ENCODE measurements around the gene FAM174B.

Gene FAM174B

DNA sequence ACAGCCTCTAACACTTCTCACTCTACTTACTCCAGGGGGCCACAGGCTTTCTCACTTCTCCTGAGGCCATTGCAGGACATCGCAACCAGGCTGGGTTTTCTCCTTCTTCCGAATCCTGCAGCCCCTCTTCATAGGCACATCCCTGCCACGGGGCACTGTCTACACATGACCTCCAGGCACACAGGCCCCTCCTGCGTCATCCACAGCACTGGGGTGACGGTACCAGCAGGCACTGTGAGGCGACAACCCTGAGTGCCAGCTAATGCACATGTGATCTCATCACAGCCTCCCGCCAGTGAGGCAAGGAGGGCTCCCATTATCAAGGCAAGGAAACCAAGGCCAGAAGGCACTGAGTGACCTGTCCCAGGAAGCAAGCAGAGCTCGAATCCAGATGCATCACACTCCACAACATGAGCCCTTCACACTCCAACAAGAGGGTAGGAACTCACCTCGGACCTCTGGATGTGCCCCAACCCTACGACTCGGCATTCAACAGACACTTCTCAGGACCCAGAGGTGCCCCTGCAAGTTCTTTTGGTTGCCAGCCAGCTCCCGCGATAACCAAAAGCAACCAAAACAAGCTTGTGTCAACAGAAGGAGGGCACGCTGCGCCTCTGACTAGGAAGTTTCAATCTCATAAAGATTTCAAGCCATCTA, 16.7 kb downstream of the FAM174B start:
- DNase-seq = no peak

DNA sequence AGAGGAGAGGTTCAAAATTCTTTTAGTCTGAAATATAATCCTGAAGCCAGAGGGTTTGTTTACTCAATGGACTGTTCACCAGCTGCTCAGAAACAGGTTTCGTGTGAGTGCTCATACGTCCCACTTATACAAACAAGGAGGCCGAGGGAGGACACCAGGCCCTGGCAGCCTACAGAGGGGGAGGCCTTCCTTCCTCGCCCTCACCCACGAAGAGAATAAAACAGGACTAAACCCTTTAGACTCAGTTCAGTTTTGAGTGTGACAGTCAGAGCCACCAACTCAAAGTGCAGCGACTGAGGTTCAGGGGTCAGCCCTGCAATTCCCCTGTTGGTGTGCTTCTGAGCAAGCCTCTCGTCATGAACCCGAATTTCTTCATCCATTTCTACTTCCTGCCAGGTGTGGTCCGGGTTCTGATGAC, 17.3 kb downstream of the FAM174B start:
- no peak for DNase-seq

DNA sequence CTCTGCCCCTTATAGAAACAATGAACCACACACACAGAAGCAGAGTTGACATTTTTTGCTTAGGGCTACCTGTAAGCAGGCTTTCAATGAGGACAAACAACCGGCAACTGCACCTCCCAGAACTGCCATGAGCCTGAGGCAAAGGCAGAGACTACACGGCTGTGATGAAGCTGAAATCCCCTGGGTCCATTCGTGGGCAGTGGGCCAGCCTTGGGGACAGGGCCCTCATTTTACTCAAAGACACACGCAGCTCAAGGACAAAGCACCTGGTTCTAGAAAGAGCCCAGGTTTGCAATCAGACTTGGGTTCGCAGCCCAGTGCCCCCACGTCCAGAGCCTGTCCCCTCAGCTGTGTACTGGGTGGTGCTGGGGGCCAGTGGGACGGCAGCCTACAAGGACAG, 17.9 kb downstream of the FAM174B start:
- DNase-seq = no peak

DNA sequence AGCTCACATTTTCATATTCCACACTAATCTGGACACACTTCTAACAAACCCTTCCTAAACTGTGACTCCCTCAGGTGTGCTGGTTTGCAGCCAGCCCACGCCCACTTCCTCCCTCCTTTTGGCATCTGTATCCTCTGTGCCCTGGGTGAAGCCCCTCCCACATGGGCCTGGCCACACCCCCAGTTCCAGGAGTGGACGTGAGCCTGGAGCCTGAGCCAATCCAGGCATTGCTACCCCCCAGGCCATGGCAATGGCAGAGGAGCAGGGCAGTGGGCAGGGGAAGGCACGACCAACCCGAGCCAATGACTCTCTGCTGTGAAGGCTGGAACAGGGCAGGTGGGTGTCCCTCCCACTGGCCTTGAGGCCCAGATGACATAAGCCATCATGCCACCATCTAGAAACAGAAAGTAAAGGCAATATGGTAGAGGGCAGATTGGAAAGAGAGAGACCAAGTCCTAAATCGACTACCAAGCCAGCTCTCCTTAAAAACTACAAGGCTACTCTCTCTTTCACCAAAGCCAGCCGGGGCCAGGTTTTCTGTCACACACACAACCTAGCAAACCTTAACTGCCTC, 18.6 kb downstream of the FAM174B start:
- DNase-seq = no peak

DNA sequence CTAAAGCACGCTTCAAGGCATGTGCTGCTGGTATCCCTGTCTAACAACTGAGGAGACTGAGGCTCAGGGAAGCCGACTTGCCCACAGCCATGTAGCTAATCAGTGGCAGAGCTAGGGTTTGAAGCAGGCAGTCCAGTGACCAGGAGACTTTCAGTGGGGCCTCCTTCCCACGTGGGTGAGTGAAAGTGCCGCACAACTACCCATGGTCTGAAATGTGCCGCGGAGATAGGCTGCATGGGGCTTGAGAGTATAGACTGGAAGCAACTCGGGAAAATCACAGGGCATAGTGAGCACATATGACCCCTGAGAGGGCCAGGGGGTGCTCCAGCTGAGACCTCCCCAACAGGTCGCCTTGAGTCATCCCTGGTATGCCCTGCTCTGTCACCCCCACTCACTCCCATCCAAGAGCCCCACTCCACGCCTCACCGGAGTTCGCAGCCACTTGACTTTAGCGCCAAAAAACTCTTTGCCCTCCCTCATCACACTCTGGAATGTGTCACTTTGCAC, 19.1 kb downstream of the FAM174B start:
- DNase-seq = no peak

DNA sequence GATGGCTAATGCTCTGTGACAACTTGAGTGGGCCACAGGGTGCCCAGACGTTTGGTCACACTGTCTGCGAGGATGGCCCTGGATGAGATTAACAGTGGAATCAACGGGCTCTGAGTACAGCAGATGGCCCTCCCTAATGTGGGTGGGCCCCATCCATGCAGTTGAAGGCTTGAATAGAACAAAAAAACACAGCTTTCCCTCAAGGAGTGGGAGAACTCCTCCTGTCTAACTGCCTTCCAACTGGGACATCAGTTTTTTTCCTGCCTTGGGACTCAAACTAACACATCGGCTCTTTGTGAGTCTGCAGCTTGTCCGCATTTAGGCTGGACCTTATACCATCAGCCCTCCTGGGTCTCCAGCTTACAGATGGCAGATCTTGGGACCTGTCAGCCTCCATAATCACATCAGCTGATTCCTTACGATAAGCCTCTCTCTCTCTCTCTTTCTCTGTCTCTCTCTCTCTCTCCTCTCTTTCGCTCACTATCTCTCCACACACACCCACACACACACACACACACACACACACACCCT, 20.8 kb downstream of the FAM174B start:
- DNase-seq = no peak

DNA sequence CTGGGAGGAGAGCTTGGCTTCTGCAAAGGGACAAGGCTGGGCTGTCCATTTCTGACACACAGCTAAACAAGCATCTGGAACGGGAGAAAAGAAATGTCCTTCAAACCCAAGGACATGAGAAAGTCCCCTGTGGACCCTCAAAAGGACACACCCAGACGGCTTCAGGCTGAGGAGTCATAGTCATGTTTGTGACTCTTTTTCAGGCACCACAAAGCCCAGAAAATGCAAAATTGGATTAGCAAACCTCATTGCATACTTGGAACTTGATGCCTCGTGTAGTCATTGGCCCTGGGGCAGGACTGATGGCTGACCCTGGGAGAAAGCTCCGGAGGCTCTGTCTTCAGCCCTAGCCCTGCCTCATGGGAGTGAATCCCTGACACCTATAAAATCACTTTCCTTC, 21.5 kb downstream of the FAM174B start:
- no peak for DNase-seq

DNA sequence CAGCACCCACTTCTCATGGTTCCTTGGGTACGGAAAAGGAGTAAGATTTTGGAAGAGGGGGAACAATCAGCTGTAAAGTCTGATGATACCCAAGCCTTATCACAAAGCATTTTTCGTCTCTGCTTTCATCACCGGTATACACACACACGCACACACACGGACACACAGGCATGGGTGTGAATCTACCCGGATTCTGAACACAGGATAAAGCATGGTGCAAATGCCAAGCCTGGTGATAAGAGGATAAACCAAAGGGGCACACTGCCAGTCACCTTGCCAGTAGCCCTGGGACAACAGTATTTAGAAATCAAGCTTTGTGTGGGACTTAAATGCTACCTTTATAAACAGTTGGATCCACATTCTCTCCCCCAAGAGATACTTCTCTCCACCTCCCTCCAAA, 22.2 kb downstream of the FAM174B start:
- no peak for DNase-seq

DNA sequence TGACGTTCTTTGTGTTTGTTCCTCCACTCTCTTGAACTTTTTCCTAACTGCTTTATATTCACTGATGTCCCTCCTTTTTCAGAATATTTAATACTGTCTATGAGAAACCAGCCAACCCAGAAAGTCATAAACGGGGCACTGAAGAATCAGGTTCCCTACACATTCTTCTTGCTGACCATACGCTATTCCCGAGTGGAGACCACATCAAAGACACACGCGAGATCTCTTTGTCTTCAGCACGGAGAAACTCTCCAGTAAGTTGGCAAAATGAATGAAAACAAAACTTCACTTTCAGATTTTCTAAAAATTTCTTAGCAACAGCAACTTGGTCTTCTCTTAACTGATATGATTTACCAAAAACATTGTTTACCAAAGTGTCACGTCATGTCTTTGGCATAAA, 22.6 kb downstream of the FAM174B start:
- DNase-seq = no peak

DNA sequence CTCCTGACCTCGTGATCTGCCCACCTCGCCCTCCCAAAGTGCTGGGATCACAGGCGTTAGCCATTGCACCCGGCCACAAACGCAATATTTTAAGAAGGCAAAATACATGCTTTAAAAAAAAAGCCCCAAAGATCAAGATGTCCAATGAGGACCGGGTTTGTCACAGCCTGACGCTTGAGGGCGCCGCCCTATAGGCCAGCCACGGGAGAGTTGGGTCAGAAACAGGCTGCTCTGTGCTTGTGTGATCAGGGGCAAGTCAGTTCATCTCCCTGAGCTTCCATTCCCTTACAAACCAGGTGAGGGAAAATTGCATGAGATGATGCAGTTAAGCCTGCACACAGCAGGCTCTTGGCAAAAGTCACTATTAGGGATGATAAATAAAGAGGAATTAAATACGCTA, 23.9 kb downstream of the FAM174B start:
- no peak for DNase-seq

DNA sequence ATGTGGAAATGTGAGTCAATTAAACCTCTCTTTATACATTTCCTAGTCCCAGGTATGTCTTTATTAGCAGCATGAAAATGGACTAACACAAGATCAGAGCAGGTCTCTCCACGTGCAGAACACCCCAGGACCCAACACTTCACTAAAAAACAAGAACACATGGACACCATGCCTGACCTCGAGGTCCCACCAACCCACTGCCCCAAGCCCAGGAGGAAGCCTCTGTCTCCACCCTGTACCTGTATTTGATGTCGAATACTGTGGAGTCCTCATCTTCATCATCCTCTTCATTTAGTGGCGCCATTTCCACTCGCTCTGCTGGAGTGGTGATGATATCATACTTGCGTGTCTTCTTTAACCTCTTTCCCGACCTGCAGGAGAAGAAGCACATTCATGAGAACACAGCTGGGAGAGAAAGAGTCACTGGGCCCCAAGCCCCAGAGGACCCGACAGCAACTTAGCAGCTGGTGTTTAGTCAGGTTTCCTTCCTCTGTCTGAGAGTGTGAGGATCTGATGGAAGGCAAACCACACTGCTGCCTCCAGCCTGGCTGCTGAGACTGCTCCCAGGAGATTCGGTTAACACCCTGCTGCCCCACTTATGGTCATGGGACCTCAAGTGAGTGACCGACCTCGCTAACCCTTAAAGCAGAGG, 25.5 kb downstream of the FAM174B start:
- DNase-seq = no peak

DNA sequence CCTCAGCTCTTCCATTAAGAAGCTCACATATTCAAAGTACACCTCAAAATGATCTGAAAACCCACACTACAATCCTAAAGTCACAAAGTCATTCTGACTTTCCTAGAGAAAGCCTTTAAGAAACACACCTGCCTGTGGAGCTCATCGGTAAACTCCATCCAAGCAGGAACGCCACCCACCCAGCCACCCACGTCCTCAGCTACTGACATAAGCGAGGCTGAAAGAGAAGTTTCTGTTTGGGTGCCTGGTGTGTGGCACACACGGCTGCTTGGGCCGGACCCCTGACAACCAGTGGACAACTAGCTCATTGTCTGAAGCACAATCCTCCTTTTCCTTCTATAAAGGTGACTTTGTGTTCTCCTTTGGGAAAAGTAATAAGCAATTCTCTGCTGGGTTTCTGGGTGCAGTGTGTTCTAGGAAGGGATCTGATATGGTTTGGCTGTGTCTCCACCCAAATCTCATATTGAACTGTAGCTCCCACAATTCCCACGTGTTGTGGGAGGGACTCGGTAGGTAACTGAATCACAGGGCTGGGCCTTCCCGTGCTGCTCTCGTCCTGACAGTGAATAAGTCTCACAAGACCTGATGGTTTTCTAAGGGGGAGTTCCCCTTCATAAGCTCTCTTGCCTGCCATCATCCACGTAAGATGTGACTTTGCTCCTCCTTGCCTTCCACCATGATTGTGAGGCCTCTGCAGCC, 26.1 kb downstream of the FAM174B start:
- DNase-seq = no peak

DNA sequence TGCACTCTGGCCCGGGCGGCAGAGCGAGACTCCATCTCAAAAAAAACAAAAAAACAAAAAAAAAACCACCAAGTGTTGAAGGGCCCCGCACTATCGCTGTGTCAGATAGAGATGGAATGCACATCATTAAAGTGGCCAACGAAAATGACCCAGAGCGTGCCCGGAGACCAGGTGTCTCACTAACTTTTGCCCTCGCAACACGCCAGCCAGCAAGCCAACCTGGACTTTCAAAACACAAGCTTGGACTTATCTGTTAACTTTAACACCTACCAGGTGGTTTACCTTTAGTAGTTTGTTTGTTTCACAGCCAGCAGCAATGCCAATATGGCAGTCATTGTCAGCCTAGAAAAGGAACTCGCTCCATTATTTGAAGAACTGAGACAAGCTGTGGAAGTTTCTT, 28.6 kb downstream of the FAM174B start:
- no peak for DNase-seq

DNA sequence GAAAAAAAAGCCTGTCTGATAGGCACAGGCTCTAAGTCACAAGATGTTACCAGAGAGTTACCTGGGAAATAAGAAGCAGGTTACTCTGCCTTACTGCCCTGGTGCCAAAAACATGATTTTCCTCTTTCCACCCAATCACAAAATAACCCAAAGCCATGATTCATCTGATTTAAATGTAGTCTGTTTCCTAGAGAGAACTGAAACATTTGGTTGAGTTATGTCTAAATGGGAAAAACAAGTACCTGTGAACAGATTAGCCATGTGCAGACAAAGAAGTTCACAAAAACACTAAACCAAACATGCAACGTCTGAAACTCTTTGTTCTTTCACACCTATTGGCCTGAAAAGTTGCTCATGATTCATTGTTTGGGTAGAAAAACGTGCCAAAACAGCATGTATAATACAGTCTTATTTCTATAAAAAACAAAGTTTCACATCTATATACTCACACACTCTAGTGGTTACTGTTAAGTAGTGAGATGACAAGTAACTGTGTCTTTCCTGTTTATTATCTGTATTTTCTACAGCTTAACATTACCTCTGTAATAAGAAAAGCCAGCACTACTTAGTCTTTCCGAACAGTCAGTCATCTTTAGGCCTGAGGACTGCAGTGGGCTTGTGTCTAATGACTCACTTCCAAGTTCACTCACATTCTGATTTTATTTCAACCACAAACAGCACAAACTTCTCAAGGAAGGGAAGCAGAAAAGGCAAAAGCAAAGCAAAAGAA, 30.2 kb downstream of the FAM174B start:
- DNase-seq = no peak

DNA sequence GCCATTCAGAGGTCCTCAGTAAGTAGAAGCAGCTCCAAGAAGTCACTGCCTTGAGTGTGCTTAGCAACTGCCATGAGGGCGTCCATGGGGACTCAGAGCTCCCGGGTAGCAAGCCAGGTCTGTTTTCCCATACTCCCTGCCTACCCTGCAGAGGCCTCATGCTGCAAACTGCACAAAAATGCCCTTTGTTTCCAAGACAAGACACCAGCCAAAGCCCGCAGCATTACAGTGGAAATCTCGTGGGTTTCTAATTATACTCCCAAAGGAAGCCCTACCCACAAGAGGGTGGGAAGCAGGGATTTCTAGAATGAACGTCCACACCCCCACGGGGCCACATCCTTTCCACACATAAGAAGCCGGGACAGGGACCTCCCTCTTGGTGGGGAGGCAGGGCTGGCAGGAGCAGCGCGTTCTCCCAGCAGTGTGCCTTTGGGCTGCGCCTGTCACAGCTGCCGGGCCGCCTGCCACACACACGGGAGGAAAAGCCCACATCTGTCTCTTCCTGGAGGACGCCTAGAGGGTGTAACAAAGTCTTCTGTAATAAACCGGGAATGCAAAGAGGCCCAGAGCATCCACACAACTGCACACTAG, 31.1 kb downstream of the FAM174B start:
- DNase-seq = no peak

DNA sequence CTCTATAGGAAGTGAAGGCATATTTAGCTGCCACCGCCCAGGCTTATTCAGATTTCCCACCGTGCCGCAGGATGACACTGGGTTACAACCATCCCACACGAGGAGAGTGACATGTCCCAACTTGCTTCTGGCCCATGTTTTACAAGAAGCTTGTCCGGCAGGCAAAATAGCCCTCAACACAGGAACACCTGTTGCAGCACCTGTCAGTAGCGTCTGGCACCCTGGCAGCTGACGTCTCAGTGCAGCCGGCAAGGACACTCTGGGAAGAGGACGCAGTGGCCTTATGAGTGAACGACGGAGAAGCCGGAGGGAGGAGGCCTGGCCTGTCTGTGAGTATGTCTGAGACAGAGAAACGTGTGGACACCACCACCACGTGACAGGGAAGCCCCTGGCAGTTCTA, 32.1 kb downstream of the FAM174B start:
- DNase-seq = no peak

DNA sequence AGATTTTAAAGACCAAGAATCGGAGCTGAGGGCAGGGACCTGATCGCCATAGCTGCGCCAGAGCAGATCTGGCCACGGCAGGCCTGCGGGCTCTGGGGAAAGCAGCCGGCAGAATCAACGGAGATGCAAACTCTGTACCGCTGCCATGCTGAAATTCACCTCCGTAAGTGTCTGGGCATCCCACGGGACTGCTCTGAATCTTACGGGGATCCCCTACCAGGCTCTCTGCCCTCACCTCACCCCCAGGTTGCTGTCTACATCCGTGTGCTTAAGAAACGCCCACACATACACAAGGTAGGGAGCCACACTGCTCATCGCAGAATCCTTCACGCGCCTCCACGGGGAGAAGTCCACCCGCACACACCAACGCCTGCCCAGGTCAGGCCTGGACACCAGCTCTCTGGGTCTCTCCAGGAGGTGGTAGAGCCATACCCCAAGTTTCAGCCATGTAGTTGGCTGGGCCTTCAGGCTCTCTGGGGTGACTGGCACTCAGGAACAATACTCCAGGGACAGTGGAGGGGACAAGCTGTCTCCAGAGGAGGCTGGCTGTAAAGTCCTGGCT, 33.5 kb downstream of the FAM174B start:
- no peak for DNase-seq

DNA sequence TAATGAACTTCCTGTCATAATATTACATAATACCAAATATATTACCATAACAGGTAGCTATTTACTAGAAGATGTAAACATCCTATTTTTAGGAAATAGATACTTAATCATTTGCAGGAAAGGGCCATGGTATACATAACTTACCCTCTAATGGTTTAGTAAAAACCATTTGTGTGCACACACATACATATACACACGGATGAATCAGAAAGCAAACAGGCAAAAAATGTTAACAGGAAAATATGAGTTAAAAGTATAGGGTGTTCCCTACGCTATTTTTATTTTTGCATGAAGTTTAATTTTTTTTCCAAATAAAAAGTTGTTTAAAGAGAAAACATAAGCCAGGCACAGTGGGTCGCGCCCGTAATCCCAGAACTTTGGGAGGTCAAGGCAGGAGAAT, 34.6 kb downstream of the FAM174B start:
- DNase-seq = no peak

DNA sequence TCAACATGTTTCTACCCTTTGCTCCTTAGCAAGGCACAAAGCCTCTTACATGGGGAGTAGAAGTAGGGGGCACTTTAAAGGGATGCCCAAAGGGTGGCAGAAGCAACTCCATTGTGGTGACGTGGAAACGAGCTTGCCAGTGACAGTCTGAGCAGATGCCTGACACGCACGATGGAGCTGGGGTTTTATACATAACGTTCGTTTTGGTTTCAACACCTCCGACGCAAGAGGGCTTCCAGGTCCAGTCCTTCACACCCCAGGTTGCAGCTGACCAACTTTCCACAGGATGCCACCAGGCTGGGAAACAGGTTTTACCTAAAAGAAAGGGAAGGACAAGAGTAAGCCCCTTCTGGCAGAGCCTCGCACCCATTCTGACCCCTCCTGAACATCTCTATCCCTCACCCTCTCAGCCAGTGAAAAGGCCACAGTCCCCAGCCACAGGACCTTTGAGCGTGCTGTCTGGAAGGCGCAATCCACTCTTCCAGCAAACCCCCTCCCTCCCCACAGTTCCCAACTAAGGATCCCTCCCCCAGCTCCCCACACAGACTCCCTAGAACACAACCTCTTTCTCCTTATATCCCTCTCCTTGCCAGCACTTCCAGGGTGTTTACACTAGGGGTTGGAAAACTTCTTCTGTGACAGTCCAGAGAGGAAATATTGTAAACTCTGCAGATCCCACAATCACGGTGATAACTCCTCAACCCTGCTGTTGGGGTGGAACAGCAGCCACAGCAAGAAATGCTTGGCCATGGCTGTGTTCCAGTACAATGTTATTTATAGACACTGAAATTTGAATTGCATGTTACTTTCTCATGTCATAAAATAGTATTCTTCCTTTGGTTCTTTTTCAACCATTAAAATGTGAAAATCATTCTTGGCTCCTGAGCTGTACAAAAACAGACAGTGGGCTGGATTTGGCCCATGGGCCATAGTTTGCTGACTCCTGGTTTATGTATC, 36.2 kb downstream of the FAM174B start:
- no peak for DNase-seq

DNA sequence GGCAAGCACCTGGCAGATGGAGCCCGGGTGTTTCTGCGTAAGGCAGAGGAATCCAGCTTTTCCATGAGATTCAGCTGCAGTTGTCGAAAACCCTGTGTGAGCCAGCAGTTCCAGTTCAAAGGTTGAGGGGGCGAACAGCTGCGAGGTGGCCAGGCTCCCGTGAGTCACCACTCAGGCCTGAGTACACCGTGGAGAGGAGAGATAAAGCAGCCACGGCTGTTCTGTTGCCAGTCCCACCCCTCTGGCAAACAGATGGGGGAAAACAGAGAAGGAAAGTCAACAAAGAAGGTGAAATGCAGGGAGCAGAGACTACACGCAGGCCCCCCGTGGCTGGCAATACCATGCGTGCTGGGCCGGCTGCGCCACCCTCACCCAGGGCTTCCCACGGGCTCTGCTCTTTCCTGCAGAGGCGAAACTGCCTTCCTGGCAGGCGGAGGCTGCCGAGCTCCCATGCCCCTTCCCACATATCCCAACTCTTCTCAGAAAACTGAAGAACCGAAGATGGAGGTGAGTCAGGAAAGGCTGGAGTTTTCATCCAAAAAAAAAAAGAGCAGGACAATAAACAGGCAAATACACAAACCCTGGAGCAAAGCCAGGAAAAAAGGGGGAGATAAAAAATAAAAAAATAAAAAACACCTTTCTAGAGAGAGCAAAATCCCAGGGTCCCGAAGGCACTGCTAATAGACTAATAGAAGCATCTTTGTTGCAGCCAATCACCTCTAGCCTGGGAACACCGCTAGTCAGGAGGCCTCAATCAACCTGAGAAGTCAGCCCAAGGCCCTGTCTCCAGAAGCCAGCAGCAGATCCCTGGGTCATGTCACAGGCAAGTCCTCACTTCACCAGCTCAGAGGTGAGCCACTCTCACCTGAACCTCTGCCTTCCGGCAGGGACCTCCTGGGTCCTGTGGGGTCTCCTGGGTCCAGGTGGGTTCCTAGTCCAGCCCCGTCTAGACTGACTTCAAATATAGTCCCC, 37.7 kb downstream of the FAM174B start:
- no peak for DNase-seq

Measured in activated CD4-positive, alpha-beta T cell treated with anti-CD3 and anti-CD28 coated beads for 1 hour (primary cell).